ENCODE results near the gene EVI5.

The EVI5 gene

DNA sequence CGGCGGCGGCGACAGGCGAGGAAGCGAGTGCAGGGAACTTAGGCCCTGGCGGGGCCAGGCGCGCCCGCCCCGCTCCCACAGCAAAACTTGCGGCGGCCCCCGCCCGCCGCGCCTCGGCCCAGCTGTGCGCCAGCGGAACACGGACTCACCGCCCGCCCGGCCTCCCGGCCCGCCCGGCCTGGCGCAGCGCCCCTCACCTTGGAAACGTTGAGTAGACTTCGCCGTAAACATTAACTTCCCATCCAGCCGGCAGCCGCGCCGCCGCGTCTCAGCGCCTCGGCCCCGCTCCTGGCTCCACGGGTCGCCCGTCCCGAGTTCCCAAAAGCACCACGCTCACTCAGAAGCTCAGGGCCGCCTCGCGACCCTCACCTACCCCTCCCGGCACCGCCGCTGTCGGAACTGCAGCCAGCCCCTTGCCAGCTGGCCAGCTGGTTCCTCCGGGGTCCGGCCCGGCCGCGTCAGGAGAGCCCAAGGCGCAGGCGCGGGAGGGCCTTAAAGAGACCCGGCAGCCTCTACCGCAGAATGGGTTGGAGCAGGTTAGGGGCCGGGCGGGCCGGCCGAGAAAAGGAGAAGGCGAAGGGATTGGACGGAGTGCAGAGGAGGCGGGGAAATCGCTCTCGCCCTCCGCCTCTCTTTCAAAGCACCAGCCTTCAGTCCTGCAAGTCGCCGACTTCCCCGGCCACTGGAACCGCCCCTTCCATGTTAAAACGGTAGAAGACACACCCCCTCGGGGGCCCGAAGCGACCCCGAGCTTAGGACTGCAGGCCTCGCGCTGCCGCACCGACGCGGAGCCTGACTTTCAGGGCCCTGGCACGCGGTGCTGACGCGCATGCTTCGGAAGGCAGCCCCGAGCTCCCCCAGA, at the start of gene EVI5:
Gene EVI5 (minus strand): TSS at position 470 of the 862 bp plus-strand sequence. CDS start 48,562 bp downstream, outside the sequence.
- peak; percentile 98 for DNase-seq (ENCODE audit: low read depth)
- H3K4me3 ChIP-seq (ENCODE audit: low read depth, low read length): peak within 1 kb of the TSS; percentile 98
- no peak for TF ChIP-seq CTCF (conservative IDR thresholded peaks at IDR 0.05; ENCODE audit: low read depth, low read length)

DNA sequence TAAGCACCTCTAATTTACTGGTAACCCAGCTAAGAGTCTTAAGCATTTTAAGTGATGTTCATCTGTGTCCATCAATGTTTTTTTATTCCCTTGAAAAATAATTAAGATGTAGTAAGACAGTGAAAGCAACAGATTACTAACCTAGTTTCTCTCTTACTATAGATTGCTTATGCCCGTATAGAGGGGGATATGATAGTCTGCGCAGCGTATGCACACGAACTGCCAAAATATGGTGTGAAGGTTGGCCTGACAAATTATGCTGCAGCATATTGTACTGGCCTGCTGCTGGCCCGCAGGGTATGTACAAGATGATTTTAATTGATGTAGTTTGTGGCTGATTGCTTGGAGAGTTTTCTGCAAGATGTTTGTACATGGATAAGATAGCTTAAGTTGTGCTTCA, 49.7 kb upstream of the EVI5 start:
- H3K4me3 ChIP-seq (ENCODE audit: low read depth, low read length): no peak overlapping the region

GRCh38 chr1:92833840-92834239, 48.9 kb upstream of the EVI5 start:
- no peak for DNase-seq (ENCODE audit: low read depth)
- no peak for TF ChIP-seq CTCF (conservative IDR thresholded peaks at IDR 0.05; ENCODE audit: low read depth, low read length)
- H3K4me3 ChIP-seq (ENCODE audit: low read depth, low read length): peak overlapping the region; percentile 98

More for the DNA sequence above, 49.7 kb upstream of the EVI5 start:
- DNase-seq (ENCODE audit: low read depth): no peak
- no peak for TF ChIP-seq CTCF (conservative IDR thresholded peaks at IDR 0.05; ENCODE audit: low read depth, low read length)

DNA sequence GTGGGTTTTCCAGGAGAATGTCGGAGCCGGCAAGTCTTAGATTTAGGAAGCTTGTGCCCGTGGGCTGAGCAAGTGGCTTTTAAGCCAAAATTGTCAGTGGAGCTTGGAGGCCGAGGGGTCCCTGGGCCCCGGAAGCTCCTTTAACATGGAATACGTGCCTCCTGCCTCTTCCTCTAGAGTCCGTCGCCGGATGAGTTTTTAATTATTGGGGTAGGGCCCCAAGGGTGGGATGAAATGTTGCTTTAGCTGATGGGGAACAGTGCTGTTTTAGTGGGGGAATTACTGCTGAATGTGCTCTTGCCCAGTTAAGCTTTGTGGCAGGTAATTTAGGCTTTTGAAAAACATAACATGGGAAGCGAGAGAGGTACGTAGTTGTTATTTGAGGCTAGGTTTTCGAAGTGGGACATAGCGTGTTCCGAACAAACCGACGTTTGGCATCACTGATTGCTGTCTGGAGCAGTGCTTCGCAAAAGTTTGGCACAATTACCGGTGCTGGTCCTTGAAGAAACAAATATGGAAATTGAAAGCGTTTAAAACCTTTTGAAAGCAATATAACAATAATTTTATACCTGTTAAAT, 47.7 kb upstream of the EVI5 start:
- no peak for TF ChIP-seq CTCF (conservative IDR thresholded peaks at IDR 0.05; ENCODE audit: low read depth, low read length)
- peak overlapping the region; percentile 98 for H3K4me3 ChIP-seq (ENCODE audit: low read depth, low read length)
- peak; percentile 35 for DNase-seq (ENCODE audit: low read depth)

GRCh38 chr1:92831762-92832536, 47.0 kb upstream of the EVI5 start, which contains the start of gene RPL5:
Gene RPL5 (plus strand): TSS chr1:92832040. CDS start chr1:92832115, 75 bp downstream.
- peak; percentile 99 for DNase-seq (ENCODE audit: low read depth)
- peak; percentile 89 for TF ChIP-seq CTCF (conservative IDR thresholded peaks at IDR 0.05; ENCODE audit: low read depth, low read length)
- peak within 1 kb of the TSS; percentile 98 for H3K4me3 ChIP-seq (ENCODE audit: low read depth, low read length)

GRCh38 chr1:92831368-92831761, 46.5 kb upstream of the EVI5 start:
- no peak for TF ChIP-seq CTCF (conservative IDR thresholded peaks at IDR 0.05; ENCODE audit: low read depth, low read length)
- no peak for DNase-seq (ENCODE audit: low read depth)
- H3K4me3 ChIP-seq (ENCODE audit: low read depth, low read length): peak overlapping the region; percentile 98
